ENCODE data around the gene NOB1. TPM values are rescaled to one million over a fixed set of nuclear protein-coding genes. Genes with fewer than 3 reads are reported as not detected.

The NOB1 gene
- total and polyA plus RNA-seq, 4 experiments from 2014 or later: 28.0 to 54.4 (median 45.4) TPM

DNA sequence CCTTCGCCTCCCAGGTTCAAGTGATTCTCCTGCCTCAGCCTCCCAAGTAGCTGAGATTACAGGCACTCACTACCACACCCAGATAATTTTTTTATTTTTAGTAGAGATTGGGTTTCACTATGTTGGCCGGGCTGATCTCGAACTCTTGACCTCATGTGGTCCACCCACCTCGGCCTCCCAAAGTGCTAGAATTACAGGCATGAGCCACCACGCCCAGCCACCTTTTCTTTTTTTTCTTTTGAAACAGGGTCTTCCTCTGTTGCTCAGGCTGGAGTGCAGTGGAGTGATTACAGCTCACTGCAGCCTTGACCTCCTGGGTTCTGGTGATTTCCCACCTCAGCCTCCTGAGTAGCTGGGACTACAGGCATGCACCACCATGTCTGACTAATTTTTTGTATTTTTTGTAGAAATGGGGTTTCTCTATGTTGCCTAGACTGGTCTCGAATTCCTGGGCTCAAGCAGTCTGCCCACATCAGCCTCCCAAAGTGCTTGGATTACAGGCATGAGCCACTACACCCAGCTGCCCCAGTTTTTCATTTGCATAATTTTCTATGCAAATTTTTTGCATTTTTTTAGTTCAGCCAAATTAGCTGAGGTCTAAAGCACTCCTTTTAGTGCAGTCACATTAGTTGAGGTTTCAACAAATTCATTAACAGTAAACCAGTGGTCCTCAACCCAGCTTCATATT is 18.7 kb upstream of the NOB1 start:
- H3K4me3 Mint-ChIP-seq: peak overlapping the region in 3 of 8 donors; percentile 17 to 42 (median 31)

DNA sequence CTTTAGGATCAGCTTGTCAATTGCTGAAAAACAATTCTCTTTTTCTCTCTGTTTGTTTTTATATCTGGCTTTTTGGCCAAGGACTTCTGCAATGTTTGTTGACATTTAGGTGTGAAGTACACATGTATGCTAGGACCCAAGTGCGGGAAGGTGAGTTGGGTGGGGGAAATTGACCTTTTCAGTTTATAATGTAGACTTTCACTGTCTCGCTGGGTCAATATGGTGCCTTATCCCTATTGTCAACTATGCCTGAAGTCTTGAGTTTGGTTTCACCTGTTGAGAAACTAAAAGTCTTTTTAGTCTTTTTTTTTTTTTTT is 16.9 kb upstream of the NOB1 start:
- H3K4me1 Mint-ChIP-seq: peaks cover 38 to 73% (median 53%) of the 10 kb centered on the region in 4 donors
- ChIA-PET CTCF (ENCODE audit: partially characterized antibody) (interaction anchor here (1.1 to 2.7 kb wide), 3 partner anchors 13 to 24 kb away, joined by 3 to 9 read pairs (median 7); partner anchors contain the start of gene NOB1), POLR2A (ENCODE audit: partially characterized antibody) (interaction anchor here (1.2 to 3.1 kb wide), 2 partner anchors 9 to 17 kb away, joined by 7 to 9 read pairs; partner anchors contain the start of genes NOB1 and WWP2)
- no peaks in the 10 kb centered on the region for H3K27me3 Mint-ChIP-seq
- peaks cover 15 to 16% of the 10 kb centered on the region in 2 donors for H3K36me3 Mint-ChIP-seq
- H3K27ac Mint-ChIP-seq: peak overlapping the region in 1 of 7 donors; percentile 44
- Histone ChIP-seq H3K9me3 (ENCODE audit: control insufficient read depth in 1 of 2, low read length in 2 of 2) (no peaks in the 10 kb centered on the region), H3K36me3 (ENCODE audit: insufficient read depth, low read length) (no peaks in the 10 kb centered on the region), H3K4me3 (ENCODE audit: low read length in 2 of 2) (no peak overlapping the region), H3K27me3 (ENCODE audit: insufficient read depth, low read length) (no peaks in the 10 kb centered on the region), H3K27ac (ENCODE audit: low read depth, low read length) (no peak overlapping the region), H3K4me1 (ENCODE audit: insufficient read depth, low read length) (peaks cover 32% of the 10 kb centered on the region)
- intact Hi-C loops (cut with micrococcal nuclease): no loop called here
- no peak for DNase-seq
- H3K4me3 Mint-ChIP-seq: peak overlapping the region in 2 of 8 donors; percentile 30 to 63
- peaks cover 3 to 17% (median 9%) of the 10 kb centered on the region in 8 donors for H3K9me3 Mint-ChIP-seq

More for the DNA sequence above, 18.7 kb upstream of the NOB1 start:
- Mint-ChIP-seq H3K27ac (peak overlapping the region in 5 of 7 donors; percentile 35 to 73 (median 56)), H3K36me3 (peaks cover 16 to 17% of the 10 kb centered on the region in 2 donors), H3K9me3 (peaks cover 3 to 17% (median 9%) of the 10 kb centered on the region in 8 donors), H3K4me1 (peaks cover 32 to 63% (median 47%) of the 10 kb centered on the region in 4 donors), H3K27me3 (no peaks in the 10 kb centered on the region)
- Histone ChIP-seq H3K4me1 (ENCODE audit: insufficient read depth, low read length) (peaks cover 27% of the 10 kb centered on the region), H3K36me3 (ENCODE audit: insufficient read depth, low read length) (peaks cover 3% of the 10 kb centered on the region), H3K27ac (ENCODE audit: low read depth, low read length) (no peak overlapping the region), H3K27me3 (ENCODE audit: insufficient read depth, low read length) (no peaks in the 10 kb centered on the region), H3K9me3 (ENCODE audit: control insufficient read depth in 1 of 2, low read length in 2 of 2) (no peaks in the 10 kb centered on the region), H3K4me3 (ENCODE audit: low read length in 2 of 2) (no peak overlapping the region)
- no peak for DNase-seq
- POLR2A ChIA-PET (ENCODE audit: partially characterized antibody): no interaction called here
- CTCF ChIA-PET (ENCODE audit: partially characterized antibody): interaction anchor here (1.5 kb wide), 1 partner anchor 11 kb away, joined by 3 read pairs; no protein-coding TSS in a partner anchor
- intact Hi-C loops (cut with micrococcal nuclease): no loop called here

DNA sequence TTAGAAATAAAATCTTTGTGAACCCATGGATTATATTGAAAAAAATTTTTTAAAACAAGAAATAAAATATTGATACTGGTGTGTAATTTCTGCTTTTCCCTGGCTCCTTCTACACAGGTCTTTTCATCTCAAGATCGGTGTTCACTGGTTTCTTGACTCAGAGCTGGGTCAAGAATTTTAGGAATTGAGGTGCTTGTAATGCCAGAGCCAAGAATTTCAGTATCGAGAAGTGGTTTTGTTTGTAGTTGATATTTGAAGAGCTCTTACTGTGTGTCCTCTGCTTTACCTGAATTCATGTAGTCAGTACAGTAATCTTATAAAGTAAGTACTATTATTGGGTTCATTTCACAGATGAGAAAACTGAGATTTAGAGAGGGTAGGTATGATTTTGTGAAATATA is 14.7 kb upstream of the NOB1 start:
- H3K36me3 Mint-ChIP-seq: peaks cover 4 to 7% of the 10 kb centered on the region in 2 donors
- H3K36me3 ChIP-seq (ENCODE audit: insufficient read depth, low read length): no peaks in the 10 kb centered on the region
- H3K4me1 Mint-ChIP-seq: peaks cover 38 to 76% (median 51%) of the 10 kb centered on the region in 4 donors
- H3K4me3 ChIP-seq (ENCODE audit: low read length in 2 of 2): no peak overlapping the region
- H3K27ac Mint-ChIP-seq: peak overlapping the region in 2 of 7 donors; percentile 70 to 72
- H3K9me3 ChIP-seq (ENCODE audit: control insufficient read depth in 1 of 2, low read length in 2 of 2): no peaks in the 10 kb centered on the region
- ChIA-PET CTCF (ENCODE audit: partially characterized antibody) (interaction anchor here (1.4 to 2.6 kb wide), 2 partner anchors 14 to 373 kb away, joined by 3 to 8 read pairs; partner anchors contain the start of gene NOB1), POLR2A (ENCODE audit: partially characterized antibody) (interaction anchor here (0.6 to 3.1 kb wide), 2 partner anchors 15 to 99 kb away, joined by 3 to 9 read pairs; partner anchors contain the start of gene NOB1)
- H3K27ac ChIP-seq (ENCODE audit: low read depth, low read length): no peak overlapping the region
- H3K27me3 ChIP-seq (ENCODE audit: insufficient read depth, low read length): no peaks in the 10 kb centered on the region
- peaks cover 0 to 2% (median 0%) of the 10 kb centered on the region in 8 donors for H3K9me3 Mint-ChIP-seq
- intact Hi-C loops (cut with micrococcal nuclease): no loop called here
- peaks cover 38% of the 10 kb centered on the region for H3K4me1 ChIP-seq (ENCODE audit: insufficient read depth, low read length)
- no peaks in the 10 kb centered on the region for H3K27me3 Mint-ChIP-seq
- no peak overlapping the region for H3K4me3 Mint-ChIP-seq
- no peak for DNase-seq

DNA sequence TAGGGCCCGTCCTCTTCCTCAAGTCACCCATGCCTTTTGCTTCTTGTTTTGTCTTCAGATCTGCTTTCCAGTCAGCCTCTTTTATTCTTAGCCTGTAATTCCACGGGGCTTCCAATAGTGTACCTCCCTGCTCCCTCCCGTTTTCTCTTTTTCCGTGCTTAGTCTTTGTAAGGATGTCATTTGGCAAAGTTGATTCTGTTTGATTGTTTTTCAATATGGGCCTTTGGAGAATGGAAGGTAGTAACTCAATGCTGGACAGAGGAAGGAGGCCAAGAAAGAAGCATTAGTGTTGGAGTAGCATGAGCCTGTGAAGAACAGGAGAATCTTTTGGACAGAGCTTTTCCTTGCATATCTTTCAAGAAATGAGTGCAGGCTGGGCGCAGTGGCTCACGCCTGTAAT is 13.9 kb upstream of the NOB1 start:
- H3K4me3 ChIP-seq (ENCODE audit: low read length in 2 of 2): no peak overlapping the region
- H3K4me1 Mint-ChIP-seq: peaks cover 38 to 79% (median 47%) of the 10 kb centered on the region in 4 donors
- no peak overlapping the region for H3K4me3 Mint-ChIP-seq
- no peaks in the 10 kb centered on the region for H3K36me3 ChIP-seq (ENCODE audit: insufficient read depth, low read length)
- no peak for DNase-seq
- intact Hi-C loops (cut with micrococcal nuclease): no loop called here
- no peaks in the 10 kb centered on the region for H3K9me3 ChIP-seq (ENCODE audit: control insufficient read depth in 1 of 2, low read length in 2 of 2)
- H3K27ac ChIP-seq (ENCODE audit: low read depth, low read length): no peak overlapping the region
- no peaks in the 10 kb centered on the region for H3K27me3 Mint-ChIP-seq
- CTCF ChIA-PET (ENCODE audit: partially characterized antibody): interaction anchor here (2.6 kb wide), 1 partner anchor 14 kb away, joined by 8 read pairs; the partner anchor contains the start of gene NOB1
- POLR2A ChIA-PET (ENCODE audit: partially characterized antibody): interaction anchor here (3.1 kb wide), 1 partner anchor 14 kb away, joined by 9 read pairs; the partner anchor contains the start of gene NOB1
- H3K27ac Mint-ChIP-seq: peak overlapping the region in 3 of 7 donors; percentile 1 to 53 (median 33)
- H3K36me3 Mint-ChIP-seq: peaks cover 4 to 7% of the 10 kb centered on the region in 2 donors
- H3K4me1 ChIP-seq (ENCODE audit: insufficient read depth, low read length): peaks cover 40% of the 10 kb centered on the region
- no peaks in the 10 kb centered on the region for H3K27me3 ChIP-seq (ENCODE audit: insufficient read depth, low read length)
- H3K9me3 Mint-ChIP-seq: no peaks in the 10 kb centered on the region

DNA sequence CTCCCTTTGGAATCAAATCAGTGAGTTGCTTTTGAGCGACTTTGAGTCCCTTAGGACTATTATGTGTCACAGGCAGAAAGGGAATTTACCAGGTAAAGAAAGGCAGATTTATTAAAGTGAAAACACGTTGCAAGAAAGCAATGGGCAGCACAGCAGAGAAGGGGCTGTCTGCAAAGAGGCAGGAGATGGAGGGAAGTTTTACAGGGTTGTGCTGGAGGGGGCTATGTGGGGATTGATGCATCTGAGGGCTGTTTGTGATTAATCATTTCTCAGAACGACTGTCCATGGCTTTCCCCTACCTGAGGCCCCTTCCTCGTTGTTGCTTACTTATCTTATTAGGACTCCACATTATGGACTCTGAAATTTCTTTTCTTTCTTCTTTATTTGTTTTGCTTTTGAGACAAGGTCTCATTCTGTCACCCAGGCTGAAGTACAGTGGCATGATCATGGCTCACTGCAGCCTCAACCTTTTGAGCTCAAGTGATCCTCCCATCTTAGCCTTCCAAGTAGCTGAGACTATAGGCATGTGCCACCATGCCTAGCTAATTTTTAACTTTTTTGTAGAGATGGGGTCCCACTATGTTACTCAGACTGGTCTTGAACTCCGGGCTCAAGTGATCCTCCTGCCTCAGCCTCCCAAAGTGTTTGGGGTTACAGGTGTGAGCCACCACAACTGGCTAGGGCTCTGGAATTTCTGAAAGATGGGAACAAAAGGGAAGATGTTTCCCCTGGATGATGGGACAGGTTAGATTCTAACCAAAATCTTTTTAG is 12.9 kb upstream of the NOB1 start:
- Histone ChIP-seq H3K27me3 (ENCODE audit: insufficient read depth, low read length) (no peaks in the 10 kb centered on the region), H3K27ac (ENCODE audit: low read depth, low read length) (no peak overlapping the region), H3K4me3 (ENCODE audit: low read length in 2 of 2) (no peak overlapping the region), H3K9me3 (ENCODE audit: control insufficient read depth in 1 of 2, low read length in 2 of 2) (no peaks in the 10 kb centered on the region), H3K4me1 (ENCODE audit: insufficient read depth, low read length) (peaks cover 42% of the 10 kb centered on the region), H3K36me3 (ENCODE audit: insufficient read depth, low read length) (no peaks in the 10 kb centered on the region)
- intact Hi-C loops (cut with micrococcal nuclease): no loop called here
- POLR2A ChIA-PET (ENCODE audit: partially characterized antibody): no interaction called here
- CTCF ChIA-PET (ENCODE audit: partially characterized antibody): interaction anchor here (0.8 to 2.6 kb wide), 2 partner anchors 13 to 56 kb away, joined by 4 to 8 read pairs; partner anchors contain the start of gene NOB1
- Mint-ChIP-seq H3K27ac (peak overlapping the region in 4 of 7 donors; percentile 32 to 60 (median 44)), H3K4me1 (peaks cover 40 to 79% (median 48%) of the 10 kb centered on the region in 4 donors), H3K27me3 (no peaks in the 10 kb centered on the region), H3K36me3 (peaks cover 5 to 7% of the 10 kb centered on the region in 2 donors), H3K4me3 (peak overlapping the region in 1 of 8 donors; percentile 38), H3K9me3 (no peaks in the 10 kb centered on the region)
- no peak for DNase-seq

DNA sequence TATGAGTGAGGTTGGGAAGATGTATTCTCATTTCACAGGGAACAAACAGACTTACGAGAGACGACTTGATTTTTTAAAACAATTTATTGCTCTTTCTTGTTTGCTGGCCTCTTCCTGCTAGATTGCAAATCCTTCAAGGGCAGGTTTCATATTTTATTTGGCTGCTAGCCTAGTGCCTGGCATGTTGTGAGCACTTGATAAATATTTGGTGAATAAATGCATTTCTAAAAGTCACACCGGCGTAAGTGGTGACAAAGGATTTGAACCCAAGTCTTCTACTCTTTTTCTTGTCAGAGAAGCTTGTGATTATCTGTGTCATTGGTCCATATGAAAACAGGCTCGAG is 8.8 kb upstream of the NOB1 start:
- Histone ChIP-seq H3K4me1 (ENCODE audit: insufficient read depth, low read length) (peaks cover 32% of the 10 kb centered on the region), H3K4me3 (ENCODE audit: low read length in 2 of 2) (no peak overlapping the region), H3K36me3 (ENCODE audit: insufficient read depth, low read length) (no peaks in the 10 kb centered on the region), H3K27ac (ENCODE audit: low read depth, low read length) (peak overlapping the region; percentile 90), H3K9me3 (ENCODE audit: control insufficient read depth in 1 of 2, low read length in 2 of 2) (no peaks in the 10 kb centered on the region), H3K27me3 (ENCODE audit: insufficient read depth, low read length) (no peaks in the 10 kb centered on the region)
- DNase-seq: no peak
- CTCF ChIA-PET (ENCODE audit: partially characterized antibody): interaction anchor here (1.9 to 2.5 kb wide), 3 partner anchors 9 to 55 kb away, joined by 7 to 22 read pairs (median 8); partner anchors contain the start of genes NOB1 and NQO1
- no peaks in the 10 kb centered on the region for H3K27me3 Mint-ChIP-seq
- POLR2A ChIA-PET (ENCODE audit: partially characterized antibody): interaction anchor here (1.4 to 3.0 kb wide), 4 partner anchors 8 to 199 kb away, joined by 7 to 37 read pairs (median 16); partner anchors contain the start of genes NOB1 and NQO1
- intact Hi-C loops (cut with micrococcal nuclease): loop anchor here (5.0 kb wide), 1 partner anchor 201 kb away; no protein-coding TSS in a partner anchor
- peaks cover 7 to 10% of the 10 kb centered on the region in 2 donors for H3K36me3 Mint-ChIP-seq
- peak overlapping the region; percentile 29 to 97 (median 93) for H3K27ac Mint-ChIP-seq
- H3K4me3 Mint-ChIP-seq: peak overlapping the region; percentile 85 to 94 (median 90)
- no peaks in the 10 kb centered on the region for H3K9me3 Mint-ChIP-seq
- peaks cover 23 to 60% (median 40%) of the 10 kb centered on the region in 4 donors for H3K4me1 Mint-ChIP-seq

Data from CD4-positive, alpha-beta memory T cell (primary cell).